Measurements from ENCODE around the gene IFT172.

DNA sequence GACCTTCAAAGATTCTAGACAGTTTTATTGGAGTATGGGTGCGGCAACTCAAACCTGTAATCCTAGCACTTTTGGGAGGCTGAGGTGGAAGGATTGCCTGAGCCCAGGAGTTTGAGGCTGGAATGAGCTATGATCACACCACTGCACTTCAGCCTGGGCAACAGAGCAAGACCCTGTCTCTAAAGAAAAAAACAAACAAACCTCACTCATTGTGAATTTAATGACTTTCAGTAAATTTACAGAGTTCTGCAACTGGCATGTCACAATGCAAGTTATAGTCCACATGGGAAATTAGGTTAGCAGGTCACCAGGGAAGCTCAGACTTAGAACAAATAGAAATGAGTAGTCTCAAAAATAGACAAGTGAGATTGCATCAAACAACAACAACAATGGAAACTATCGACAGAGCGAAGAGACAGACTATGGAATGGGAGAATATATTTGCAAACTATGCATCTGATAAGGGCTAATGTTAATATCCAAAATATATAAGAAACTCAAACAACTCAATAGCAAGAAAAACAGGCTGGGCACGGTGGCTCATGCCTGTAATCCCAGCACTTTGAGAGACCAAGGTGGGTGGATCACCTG is 67.8 kb downstream of the IFT172 start:
- TF ChIP-seq, protein P1, sequence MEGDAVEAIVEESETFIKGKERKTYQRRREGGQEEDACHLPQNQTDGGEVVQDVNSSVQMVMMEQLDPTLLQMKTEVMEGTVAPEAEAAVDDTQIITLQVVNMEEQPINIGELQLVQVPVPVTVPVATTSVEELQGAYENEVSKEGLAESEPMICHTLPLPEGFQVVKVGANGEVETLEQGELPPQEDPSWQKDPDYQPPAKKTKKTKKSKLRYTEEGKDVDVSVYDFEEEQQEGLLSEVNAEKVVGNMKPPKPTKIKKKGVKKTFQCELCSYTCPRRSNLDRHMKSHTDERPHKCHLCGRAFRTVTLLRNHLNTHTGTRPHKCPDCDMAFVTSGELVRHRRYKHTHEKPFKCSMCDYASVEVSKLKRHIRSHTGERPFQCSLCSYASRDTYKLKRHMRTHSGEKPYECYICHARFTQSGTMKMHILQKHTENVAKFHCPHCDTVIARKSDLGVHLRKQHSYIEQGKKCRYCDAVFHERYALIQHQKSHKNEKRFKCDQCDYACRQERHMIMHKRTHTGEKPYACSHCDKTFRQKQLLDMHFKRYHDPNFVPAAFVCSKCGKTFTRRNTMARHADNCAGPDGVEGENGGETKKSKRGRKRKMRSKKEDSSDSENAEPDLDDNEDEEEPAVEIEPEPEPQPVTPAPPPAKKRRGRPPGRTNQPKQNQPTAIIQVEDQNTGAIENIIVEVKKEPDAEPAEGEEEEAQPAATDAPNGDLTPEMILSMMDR (conservative IDR thresholded peaks at IDR 0.05 in 1 of 2, IDR thresholded peaks at IDR 0.05 in 1 of 2; ENCODE audit: low read depth in 1 of 2, low read length in 2 of 2), result no peak
- no peak for TF ChIP-seq EZH2 (IDR thresholded peaks at IDR 0.05; ENCODE audit: low read length, missing control alignments)
